DOHH2 (cell line): ENCODE data around the gene TSPAN17.

Source experiments
- H3F3A ChIP-seq: fragments of 200-600 bp; sonication (generic), shearing (Covaris generic); 2 replicates; pipeline ENCODE4 v1.6.0; 2016; ENCODE audit warnings: antibody characterized with exemption, mild to moderate bottlenecking; ENCODE audit not compliant: control insufficient read depth, insufficient read depth
- H3K27ac ChIP-seq: fragments of 200-600 bp; sonication (generic); 2 replicates; pipeline ENCODE4 v1.5.1; 2014; ENCODE audit warnings: low read depth, mild to moderate bottlenecking, low read length, moderate library complexity
- H3K27me3 ChIP-seq: fragments of 200-600 bp; sonication (generic); 2 replicates; pipeline ENCODE4 v1.6.1; 2014; ENCODE audit warnings: mild to moderate bottlenecking, low read length, mixed read lengths; ENCODE audit not compliant: control insufficient read depth
- H3K36me3 ChIP-seq: fragments of 200-600 bp; sonication (generic); 2 replicates; pipeline ENCODE4 v1.6.1; 2014; ENCODE audit warnings: mild to moderate bottlenecking, low read length, moderate library complexity, mixed read lengths; ENCODE audit not compliant: control insufficient read depth
- H3K4me1 ChIP-seq: fragments of 200-600 bp; sonication (generic); 2 replicates; pipeline ENCODE4 v1.6.1; 2014; ENCODE audit warnings: mild to moderate bottlenecking, low read length, mixed read lengths; ENCODE audit not compliant: control insufficient read depth
- H3K4me2 ChIP-seq: fragments of 200-600 bp; sonication (generic); 2 replicates; pipeline ENCODE4 v1.6.0; 2014; ENCODE audit warnings: mild to moderate bottlenecking, low read length, moderate library complexity
- H3K4me3 ChIP-seq: fragments of 200-600 bp; sonication (generic); 2 replicates; pipeline ENCODE4 v1.5.1; 2014; ENCODE audit warnings: mild to moderate bottlenecking, low read length, mixed read lengths
- H3K79me2 ChIP-seq: fragments of 200-600 bp; sonication (generic); 2 replicates; pipeline ENCODE4 v1.6.1; 2014; ENCODE audit warnings: mild to moderate bottlenecking, low read length, mixed read lengths; ENCODE audit not compliant: control insufficient read depth
- H3K9me2 ChIP-seq: fragments of 200-600 bp; sonication (generic); replicated peaks from 2 replicates; pipeline ENCODE4 v1.6.1; 2014; ENCODE audit warnings: mild to moderate bottlenecking, low read length, mixed read lengths; ENCODE audit not compliant: control insufficient read depth
- H3K9me3 ChIP-seq: fragments of 200-600 bp; sonication (generic); 2 replicates; pipeline ENCODE4 v1.6.1; 2014; ENCODE audit warnings: antibody characterized with exemption, low read length, mixed read lengths; ENCODE audit not compliant: control insufficient read depth, insufficient read depth
- H4K20me1 ChIP-seq: fragments of 200-600 bp; sonication (generic); 2 replicates; pipeline ENCODE4 v1.6.0; 2014; ENCODE audit warnings: low read depth, mild to moderate bottlenecking, antibody characterized with exemption, low read length, moderate library complexity; ENCODE audit not compliant: control insufficient read depth, insufficient read depth
- CTCF ChIP-seq: fragments of 200-600 bp; sonication (generic); IDR thresholded peaks from one replicate; pipeline ENCODE4 v1.5.1; 2014; ENCODE audit warnings: antibody characterized with exemption, mild to moderate bottlenecking, low read depth, low read length; ENCODE audit not compliant: poor library complexity, severe bottlenecking
- EZH2phosphoT487 ChIP-seq: fragments of 200-600 bp; sonication (generic); IDR thresholded peaks from 2 replicates; pipeline ENCODE4 v1.6.1; 2017; ENCODE audit warnings: borderline replicate concordance, mild to moderate bottlenecking, antibody characterized with exemption, low read length, moderate library complexity, mixed read lengths

TSPAN17 gene

GRCh38 chr5:176682016-176682531, 34.8 kb downstream of the TSPAN17 start:
- Histone ChIP-seq H3K27ac (no peak overlapping the region), H3K9me3 (no peaks in the 10 kb centered on the region), H3K4me2 (no peak overlapping the region), H3K4me3 (no peak overlapping the region), H3K79me2 (no peaks in the 10 kb centered on the region), H3K9me2 (no peaks in the 10 kb centered on the region), H4K20me1 (no peaks in the 10 kb centered on the region; the same call in 1 of the 2 replicates), H3K36me3 (no peaks in the 10 kb centered on the region), H3F3A (no peaks in the 10 kb centered on the region), H3K27me3 (peaks cover 19% of the 10 kb centered on the region), H3K4me1 (no peaks in the 10 kb centered on the region)
- TF ChIP-seq CTCF (no peak), EZH2phosphoT487 (no peak)

GRCh38 chr5:176685010-176685409, 37.7 kb downstream of the TSPAN17 start:
- no peaks in the 10 kb centered on the region for H3K4me1 ChIP-seq
- H3K79me2 ChIP-seq, result no peaks in the 10 kb centered on the region
- H4K20me1 ChIP-seq, result no peaks in the 10 kb centered on the region
- TF ChIP-seq EZH2phosphoT487 (no peak), CTCF (no peak)
- no peak overlapping the region for H3K27ac ChIP-seq
- H3K9me3 ChIP-seq, result peaks cover 5% of the 10 kb centered on the region; the same call in 1 of the 2 replicates
- no peaks in the 10 kb centered on the region for H3K9me2 ChIP-seq
- peaks cover 23% of the 10 kb centered on the region for H3K27me3 ChIP-seq
- no peak overlapping the region for H3K4me2 ChIP-seq
- H3F3A ChIP-seq, result no peaks in the 10 kb centered on the region
- no peaks in the 10 kb centered on the region for H3K36me3 ChIP-seq
- no peak overlapping the region for H3K4me3 ChIP-seq

- H3K27ac ChIP-seq, result no peak overlapping the region
- TF ChIP-seq EZH2phosphoT487 (no peak), CTCF (no peak)
- H3K4me3 ChIP-seq, result no peak overlapping the region
- H3F3A ChIP-seq, result no peaks in the 10 kb centered on the region
- no peak overlapping the region for H3K4me2 ChIP-seq
- peaks cover 33% of the 10 kb centered on the region for H3K27me3 ChIP-seq
- no peaks in the 10 kb centered on the region for H3K4me1 ChIP-seq
- no peaks in the 10 kb centered on the region for H4K20me1 ChIP-seq
- no peaks in the 10 kb centered on the region for H3K79me2 ChIP-seq
- no peaks in the 10 kb centered on the region for H3K36me3 ChIP-seq
- no peaks in the 10 kb centered on the region for H3K9me2 ChIP-seq
- peaks cover 5% of the 10 kb centered on the region; the same call in 1 of the 2 replicates for H3K9me3 ChIP-seq
Observed at GRCh38 chr5:176687247-176687646, 40.0 kb downstream of the TSPAN17 start.
